Mesendoderm (in vitro differentiated cells): ENCODE results near the gene TMPRSS9.
"Not testable (repeated sequence)": the region's sequence is repeated elsewhere in the genome, so short reads cannot be mapped to it uniquely, and the experiment has no call there.

ENCODE experiments used
- DNase-seq: peaks from one replicate; pipeline ENCODE4 v3.0.0; 2013
- H2AK5ac ChIP-seq: 2 replicates; pipeline ENCODE4 v1.6.1; 2013; ENCODE audit warnings: low read length, inconsistent platforms
- H2BK120ac ChIP-seq: 2 replicates; pipeline ENCODE4 v1.6.1; 2013; ENCODE audit warnings: low read depth, mild to moderate bottlenecking, low read length, moderate library complexity, mixed read lengths
- H2BK15ac ChIP-seq: replicated peaks from 2 replicates; pipeline ENCODE4 v1.6.1; 2013; ENCODE audit warnings: low read depth, mild to moderate bottlenecking, moderate library complexity
- H2BK5ac ChIP-seq: 2 replicates; pipeline ENCODE4 v1.6.1; 2013; ENCODE audit warnings: low read length, inconsistent platforms
- H3K18ac ChIP-seq: 2 replicates; pipeline ENCODE4 v1.6.1; 2013; ENCODE audit warnings: mild to moderate bottlenecking, low read length, mixed read lengths
- H3K23ac ChIP-seq: one replicate; pipeline ENCODE4 v1.6.1; 2013; ENCODE audit warnings: low read length
- H3K27ac ChIP-seq: 2 replicates; pipeline ENCODE4 v1.5.1; 2013; ENCODE audit warnings: low read depth, mild to moderate bottlenecking, inconsistent platforms, low read length, moderate library complexity
- H3K27me3 ChIP-seq: 2 replicates; pipeline ENCODE4 v1.6.1; 2013; ENCODE audit warnings: low read length, control low read depth, mild to moderate bottlenecking, inconsistent platforms; ENCODE audit not compliant: insufficient read depth, poor library complexity
- H3K36me3 ChIP-seq: 2 replicates; pipeline ENCODE4 v1.6.1; 2013; ENCODE audit warnings: low read length, inconsistent platforms; ENCODE audit not compliant: control insufficient read depth, insufficient read depth
- H3K4ac ChIP-seq: one replicate; pipeline ENCODE4 v1.6.1; 2013; ENCODE audit warnings: low read depth, mild to moderate bottlenecking, low read length, moderate library complexity
- H3K4me1 ChIP-seq: 2 replicates; pipeline ENCODE4 v1.6.1; 2013; ENCODE audit warnings: low read depth, low read length, inconsistent platforms; ENCODE audit not compliant: control insufficient read depth
- H3K4me2 ChIP-seq: 2 replicates; pipeline ENCODE4 v1.6.1; 2013; ENCODE audit warnings: low read length
- H3K4me3 ChIP-seq: 2 replicates; pipeline ENCODE4 v1.5.1; 2013; ENCODE audit warnings: mild to moderate bottlenecking, low read length
- H3K56ac ChIP-seq: one replicate; pipeline ENCODE4 v1.6.1; 2013; ENCODE audit warnings: low read length
- H3K79me1 ChIP-seq: 2 replicates; pipeline ENCODE4 v1.6.1; 2013; ENCODE audit warnings: low read length, inconsistent platforms
- H3K79me2 ChIP-seq: 2 replicates; pipeline ENCODE4 v1.6.1; 2013; ENCODE audit warnings: mild to moderate bottlenecking, low read length; ENCODE audit not compliant: control insufficient read depth, insufficient read depth
- H3K9ac ChIP-seq: 2 replicates; pipeline ENCODE4 v1.6.1; 2013; ENCODE audit warnings: low read length, inconsistent platforms
- H4K5ac ChIP-seq: one replicate; pipeline ENCODE4 v1.6.1; 2013; ENCODE audit warnings: low read length
- H4K8ac ChIP-seq: one replicate; pipeline ENCODE4 v1.6.1; 2013; ENCODE audit warnings: low read depth, mild to moderate bottlenecking, control low read depth, low read length, moderate library complexity
- WGBS: extraction: QIAGEN DNeasy Blood & Tissue Kit; methylation state at CpG from one replicate; pipeline ENCODE4 v1.1.7; 2013; ENCODE audit warnings: low lambda C conversion rate, missing lambda C conversion rate; ENCODE audit not compliant: insufficient coverage; ENCODE audit errors: extremely low coverage; 5-methylcytosine and 5-hydroxymethylcytosine counted together

Gene TMPRSS9

DNA sequence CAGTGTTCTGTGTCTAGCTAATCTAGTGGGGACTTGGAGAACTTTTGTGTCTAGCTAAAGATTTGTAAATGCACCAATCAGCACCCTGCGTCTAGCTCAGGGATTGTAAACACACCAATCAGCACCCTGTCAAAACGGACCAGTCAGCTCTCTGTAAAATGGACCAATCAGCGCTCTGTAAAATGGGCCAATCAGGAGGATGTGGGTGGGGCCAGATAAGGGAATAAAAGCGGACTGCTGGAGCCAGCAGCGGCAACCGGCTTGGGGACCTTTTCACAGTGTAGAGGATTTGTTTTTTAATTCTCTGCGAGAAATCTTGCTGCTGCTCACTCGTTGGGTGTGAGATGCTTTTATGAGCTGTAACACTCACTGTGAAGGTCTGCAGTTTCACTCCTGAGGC, 32.8 kb downstream of the TMPRSS9 start:
- not testable (repeated sequence) for H3K27me3 ChIP-seq, H2BK15ac ChIP-seq, DNase-seq, H2BK5ac ChIP-seq, H2BK120ac ChIP-seq, H3K9ac ChIP-seq, H4K5ac ChIP-seq, H3K18ac ChIP-seq, H3K4me1 ChIP-seq, H3K79me2 ChIP-seq, H2AK5ac ChIP-seq, H3K4me3 ChIP-seq, H3K23ac ChIP-seq, H3K79me1 ChIP-seq, H3K4me2 ChIP-seq, H3K27ac ChIP-seq, H3K4ac ChIP-seq, H3K56ac ChIP-seq, H4K8ac ChIP-seq, H3K36me3 ChIP-seq
- WGBS: no CpG with 5 or more reads among the region's 8 CpGs

DNA sequence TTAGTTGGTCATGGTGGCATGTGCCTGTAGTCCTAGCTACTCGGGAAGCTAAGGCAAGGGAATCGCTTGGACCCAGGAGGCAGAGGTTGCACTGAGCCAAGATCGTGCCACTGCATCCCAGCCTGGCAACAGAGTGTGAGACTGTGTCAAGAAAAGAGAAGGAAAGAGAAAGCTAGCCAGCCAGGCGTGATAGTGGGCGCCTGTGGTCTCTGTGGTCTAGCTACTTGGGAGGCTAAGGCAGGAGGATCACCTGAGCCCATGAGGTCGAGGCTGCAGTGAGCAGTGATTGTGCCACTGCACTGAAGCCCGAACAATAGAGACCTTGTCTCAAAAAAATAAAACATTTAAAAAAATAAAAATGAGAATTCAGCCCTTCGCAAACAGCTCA, 34.0 kb downstream of the TMPRSS9 start:
- no peaks in the 10 kb centered on the region for H3K4me1 ChIP-seq
- H3K36me3 ChIP-seq: no peaks in the 10 kb centered on the region
- no peak overlapping the region for H3K56ac ChIP-seq
- no peak overlapping the region for H2BK120ac ChIP-seq
- no peak overlapping the region for H3K23ac ChIP-seq
- no peaks in the 10 kb centered on the region for H3K79me1 ChIP-seq
- no peak overlapping the region for H2BK15ac ChIP-seq
- H3K4me3 ChIP-seq: no peak overlapping the region
- no peak overlapping the region for H2AK5ac ChIP-seq
- no peak overlapping the region for H3K4me2 ChIP-seq
- DNase-seq: no peak
- no peak overlapping the region for H4K8ac ChIP-seq
- H3K27me3 ChIP-seq: no peaks in the 10 kb centered on the region
- no peak overlapping the region for H3K18ac ChIP-seq
- no peaks in the 10 kb centered on the region for H3K79me2 ChIP-seq
- H3K27ac ChIP-seq: no peak overlapping the region
- WGBS: no CpG with 5 or more reads among the region's 8 CpGs
- no peak overlapping the region for H4K5ac ChIP-seq
- no peak overlapping the region for H3K4ac ChIP-seq
- H2BK5ac ChIP-seq: no peak overlapping the region
- H3K9ac ChIP-seq: no peak overlapping the region

DNA sequence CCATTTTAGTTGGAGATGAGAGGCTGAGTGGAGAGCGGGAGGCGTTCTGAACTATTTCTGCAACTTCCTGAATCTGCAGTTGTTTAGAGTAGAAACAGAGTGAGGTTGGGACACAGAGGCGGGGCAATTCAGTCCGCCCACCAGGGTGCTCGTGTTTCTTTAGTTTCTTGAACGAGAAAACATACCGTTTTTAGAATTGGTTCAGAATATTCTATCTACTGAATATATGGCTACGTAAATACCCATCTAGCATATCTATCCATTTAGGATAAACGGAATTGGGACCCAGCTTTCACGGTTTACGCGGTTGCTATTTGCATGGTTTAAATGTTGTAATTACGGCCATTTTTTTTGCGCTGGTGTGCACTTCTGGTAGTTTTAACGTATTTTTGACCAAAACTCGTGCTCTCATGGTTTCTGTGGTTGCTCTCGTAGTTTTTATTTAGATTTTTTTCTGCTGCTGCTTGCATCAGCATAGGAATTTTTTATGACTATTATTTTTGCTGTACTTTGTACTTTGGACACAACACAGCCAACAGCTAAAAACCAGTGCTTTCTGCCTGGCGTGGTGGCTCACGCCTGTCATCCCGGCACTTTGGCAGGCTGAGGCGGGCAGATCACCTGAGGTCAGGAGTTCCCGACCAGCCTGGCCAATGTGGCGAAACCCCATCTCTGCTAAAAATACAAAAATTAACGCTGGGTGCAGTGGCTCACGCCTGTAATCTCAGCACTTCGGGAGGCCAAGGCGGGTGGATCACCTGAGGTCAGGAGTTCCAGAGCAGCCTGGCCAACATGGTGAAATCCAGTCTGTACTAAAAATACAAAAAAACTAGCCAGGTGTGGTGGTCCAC, 34.6 kb downstream of the TMPRSS9 start:
- Histone ChIP-seq H3K4me2 (no peak overlapping the region), H3K27me3 (no peaks in the 10 kb centered on the region), H3K36me3 (no peaks in the 10 kb centered on the region), H3K23ac (no peak overlapping the region), H3K79me1 (no peaks in the 10 kb centered on the region), H2AK5ac (no peak overlapping the region), H3K18ac (no peak overlapping the region), H2BK15ac (no peak overlapping the region), H3K9ac (no peak overlapping the region), H3K79me2 (no peaks in the 10 kb centered on the region), H3K27ac (no peak overlapping the region), H3K4ac (no peak overlapping the region), H4K8ac (no peak overlapping the region), H4K5ac (no peak overlapping the region), H3K4me3 (no peak overlapping the region), H2BK5ac (no peak overlapping the region), H3K56ac (no peak overlapping the region), H3K4me1 (no peaks in the 10 kb centered on the region), H2BK120ac (no peak overlapping the region)
- no peak for DNase-seq
- WGBS: no CpG with 5 or more reads among the region's 27 CpGs

DNA sequence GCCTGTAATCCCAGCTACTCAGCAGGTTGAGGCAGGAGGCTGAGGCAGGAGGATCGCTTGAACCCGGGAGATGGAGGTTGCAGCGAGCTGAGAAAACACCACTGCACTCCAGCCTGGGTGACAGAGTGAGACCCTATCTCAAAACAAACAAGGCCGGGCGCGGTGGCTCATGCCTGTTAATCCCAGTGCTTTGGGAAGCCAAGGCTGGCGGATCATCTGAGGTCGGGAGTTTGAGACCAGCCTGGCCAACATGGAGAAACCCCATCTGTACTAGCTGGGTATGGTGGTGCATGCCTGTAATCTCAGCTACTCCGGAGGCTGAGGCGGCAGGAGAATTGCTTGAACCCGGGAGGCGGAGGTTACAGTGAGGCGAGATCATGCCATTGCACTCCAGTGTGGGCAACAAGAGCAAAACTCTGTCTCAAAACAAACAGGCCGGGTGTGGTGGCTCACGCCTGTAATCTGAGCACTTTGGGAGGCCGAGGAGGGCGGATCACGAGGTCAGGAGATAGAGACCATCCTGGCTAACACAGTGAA, 35.3 kb downstream of the TMPRSS9 start:
- H3K79me2 ChIP-seq, H2BK120ac ChIP-seq, H3K4me1 ChIP-seq, H3K4me3 ChIP-seq, H3K4ac ChIP-seq, H4K5ac ChIP-seq, H3K4me2 ChIP-seq, H3K9ac ChIP-seq, H4K8ac ChIP-seq, DNase-seq, H2BK5ac ChIP-seq, H3K56ac ChIP-seq, H3K36me3 ChIP-seq, H3K23ac ChIP-seq, H2AK5ac ChIP-seq, H3K18ac ChIP-seq, H2BK15ac ChIP-seq, H3K27ac ChIP-seq, H3K79me1 ChIP-seq, H3K27me3 ChIP-seq: not testable (repeated sequence)
- WGBS: no CpG with 5 or more reads among the region's 18 CpGs

DNA sequence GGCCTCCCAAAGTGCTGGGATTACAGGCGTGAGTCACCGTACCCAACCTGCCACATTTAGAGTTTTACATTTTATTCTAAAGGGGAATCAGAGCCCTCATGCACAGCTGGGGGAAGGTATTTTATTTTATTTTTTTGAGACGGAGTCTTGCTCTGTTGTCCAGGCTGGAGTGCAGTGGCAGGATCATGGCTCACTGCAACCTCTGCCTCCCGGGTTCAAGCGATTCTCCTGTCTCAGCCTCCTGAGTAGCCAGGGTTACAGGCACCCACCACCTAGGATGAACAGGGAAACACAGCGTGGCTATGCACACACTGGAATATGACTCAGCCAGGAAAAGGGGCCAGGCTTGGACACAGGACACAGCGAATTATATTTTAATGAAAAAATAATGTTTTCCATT, 37.1 kb downstream of the TMPRSS9 start:
- not testable (repeated sequence) for H3K9ac ChIP-seq, H3K79me1 ChIP-seq, H3K27ac ChIP-seq, H3K4me1 ChIP-seq, H3K23ac ChIP-seq, H3K4ac ChIP-seq, H3K4me3 ChIP-seq, H3K79me2 ChIP-seq, H3K18ac ChIP-seq, H4K5ac ChIP-seq, H3K27me3 ChIP-seq, H3K36me3 ChIP-seq, DNase-seq, H3K56ac ChIP-seq, H4K8ac ChIP-seq, H2BK120ac ChIP-seq, H2BK5ac ChIP-seq, H2AK5ac ChIP-seq, H3K4me2 ChIP-seq, H2BK15ac ChIP-seq
- no CpG with 5 or more reads among the region's 7 CpGs for WGBS
